HepG2 (cell line): ENCODE results near the gene KCNJ2. TPM values are rescaled to one million over a fixed set of nuclear protein-coding genes. Genes with fewer than 3 reads are reported as not detected.

Experiments used
- EED ChIP-seq: sonication (generic); formaldehyde crosslinking; IDR thresholded peaks from 2 replicates; pipeline ENCODE4 v1.5.0; 2020; ENCODE audit warnings: mild to moderate bottlenecking, missing genetic modification reagents
- FOXM1 ChIP-seq: sonication (generic); formaldehyde crosslinking; IDR thresholded peaks from 2 replicates; pipeline ENCODE4 v1.5.0; 2020; ENCODE audit warnings: missing genetic modification reagents
- NR3C1 ChIP-seq: sonication (generic); formaldehyde crosslinking; IDR thresholded peaks from 2 replicates; pipeline ENCODE4 v1.4.0; 2020; ENCODE audit warnings: missing genetic modification reagents
- SIX4 ChIP-seq: sonication (generic); formaldehyde crosslinking; IDR thresholded peaks from 2 replicates; pipeline ENCODE4 v1.4.0; 2020; ENCODE audit warnings: missing genetic modification reagents
- SMC3 ChIP-seq: IDR thresholded peaks from 2 replicates; pipeline ENCODE4 v1.6.1; 2011; ENCODE audit warnings: low read length, improper control_type of control experiment
- ZNF180 ChIP-seq: sonication (generic); formaldehyde crosslinking; IDR thresholded peaks from 2 replicates; pipeline ENCODE4 v1.4.0; 2020; ENCODE audit warnings: low read depth, missing genetic modification reagents, borderline replicate concordance
- ZNF225 ChIP-seq: sonication (generic); formaldehyde crosslinking; IDR thresholded peaks from 2 replicates; pipeline ENCODE4 v1.4.0; 2020; ENCODE audit warnings: mild to moderate bottlenecking, missing genetic modification reagents
- ZNF354B ChIP-seq: sonication (generic); formaldehyde crosslinking; IDR thresholded peaks from 2 replicates; pipeline ENCODE4 v1.8.0; 2022; ENCODE audit warnings: mild to moderate bottlenecking, missing genetic modification reagents
- ZNF775 ChIP-seq: sonication (generic); formaldehyde crosslinking; IDR thresholded peaks from 2 replicates; pipeline ENCODE4 v1.4.0; 2020; ENCODE audit warnings: missing genetic modification reagents, mild to moderate bottlenecking, moderate library complexity, borderline replicate concordance
- ZNF878 ChIP-seq: sonication (generic); formaldehyde crosslinking; IDR thresholded peaks from 2 replicates; pipeline ENCODE4 v1.8.1; 2023; ENCODE audit warnings: mild to moderate bottlenecking, missing genetic modification reagents, moderate library complexity
- polyA plus RNA-seq, 8 experiments: library from polyadenylated mRNA; depleted of rRNA in 3 of 8; stranded (reverse) in 7 of 8; unstranded in 1 of 8; fragments of >200 nt; fragmentation: Illumina TruSeq in 4 of 8; extraction: Trizol in 4 of 8; gene quantifications; 2 replicates each; pipeline versions ENCODE4 v1.2.1 to v1.2.3, GENCODE V29; 2011 to 2016; ENCODE audit warnings: low read depth in 4 of 8, missing spikeins in 1 of 8, mixed read lengths in 1 of 8; ENCODE audit not compliant: insufficient read depth in 1 of 8
- total RNA-seq, 5 experiments: library from RNA; depleted of rRNA; stranded (reverse); fragments of >200 nt; fragmentation: Illumina TruSeq; extraction: Trizol; gene quantifications; 2 replicates each; pipeline ENCODE4 v1.2.3, GENCODE V29; 2016; ENCODE audit warnings: low read depth in 1 of 5
- TF ChIP-seq, protein P1 (sequence below): sonication (generic); formaldehyde crosslinking; IDR thresholded peaks from 2 replicates; pipeline ENCODE4 v1.5.1; 2020; ENCODE audit warnings: mild to moderate bottlenecking, missing genetic modification reagents
- TF ChIP-seq, protein P2 (sequence below): sonication (generic); formaldehyde crosslinking; IDR thresholded peaks from 2 replicates; pipeline ENCODE4 v1.4.0; 2020; ENCODE audit warnings: missing genetic modification reagents, borderline replicate concordance
- TF ChIP-seq, protein P3 (sequence below): sonication (generic); formaldehyde crosslinking; IDR thresholded peaks from 2 replicates; pipeline ENCODE4 v1.4.0; 2020; ENCODE audit warnings: missing genetic modification reagents
- TF ChIP-seq, protein P4 (sequence below): sonication (generic); formaldehyde crosslinking; IDR thresholded peaks from 2 replicates; pipeline ENCODE4 v1.4.0; 2020; ENCODE audit warnings: missing genetic modification reagents
- TF ChIP-seq, protein P5 (sequence below): sonication (generic); formaldehyde crosslinking; IDR thresholded peaks from 2 replicates; pipeline ENCODE4 v1.8.1; 2023; ENCODE audit warnings: mild to moderate bottlenecking, missing genetic modification reagents, borderline replicate concordance

KCNJ2 gene
- total and polyA plus RNA-seq, 2 of the 13 experiments (the other 11 are each of a cell fraction or from before 2014, with no cell fraction given) = not detected

DNA sequence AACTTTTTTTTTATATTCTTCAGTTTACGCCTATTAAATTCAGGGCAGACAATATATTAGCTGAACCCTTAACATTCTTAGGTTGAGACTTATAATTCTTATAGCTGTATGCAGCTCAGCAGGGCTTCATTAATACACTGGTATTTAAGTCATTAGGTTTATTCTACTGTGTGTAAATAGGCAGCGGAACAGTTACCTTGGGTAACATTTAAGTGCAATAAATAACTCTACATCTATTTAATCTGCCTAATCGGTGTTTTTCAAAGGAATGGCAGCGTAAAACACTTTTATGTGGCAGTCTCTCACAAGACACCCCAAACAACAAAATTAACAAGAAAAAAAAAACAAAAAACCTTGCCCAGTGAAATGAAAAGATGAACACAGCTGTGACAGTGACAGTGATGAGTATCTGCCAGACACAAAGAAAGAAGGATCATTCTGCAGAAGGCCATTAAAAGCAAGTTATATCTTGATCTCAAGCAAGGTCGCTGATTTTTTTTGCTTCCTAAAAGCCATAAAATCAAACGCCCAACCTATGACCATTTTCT lies 32.6 kb downstream of the KCNJ2 start (continued):
- TF ChIP-seq, protein P1, sequence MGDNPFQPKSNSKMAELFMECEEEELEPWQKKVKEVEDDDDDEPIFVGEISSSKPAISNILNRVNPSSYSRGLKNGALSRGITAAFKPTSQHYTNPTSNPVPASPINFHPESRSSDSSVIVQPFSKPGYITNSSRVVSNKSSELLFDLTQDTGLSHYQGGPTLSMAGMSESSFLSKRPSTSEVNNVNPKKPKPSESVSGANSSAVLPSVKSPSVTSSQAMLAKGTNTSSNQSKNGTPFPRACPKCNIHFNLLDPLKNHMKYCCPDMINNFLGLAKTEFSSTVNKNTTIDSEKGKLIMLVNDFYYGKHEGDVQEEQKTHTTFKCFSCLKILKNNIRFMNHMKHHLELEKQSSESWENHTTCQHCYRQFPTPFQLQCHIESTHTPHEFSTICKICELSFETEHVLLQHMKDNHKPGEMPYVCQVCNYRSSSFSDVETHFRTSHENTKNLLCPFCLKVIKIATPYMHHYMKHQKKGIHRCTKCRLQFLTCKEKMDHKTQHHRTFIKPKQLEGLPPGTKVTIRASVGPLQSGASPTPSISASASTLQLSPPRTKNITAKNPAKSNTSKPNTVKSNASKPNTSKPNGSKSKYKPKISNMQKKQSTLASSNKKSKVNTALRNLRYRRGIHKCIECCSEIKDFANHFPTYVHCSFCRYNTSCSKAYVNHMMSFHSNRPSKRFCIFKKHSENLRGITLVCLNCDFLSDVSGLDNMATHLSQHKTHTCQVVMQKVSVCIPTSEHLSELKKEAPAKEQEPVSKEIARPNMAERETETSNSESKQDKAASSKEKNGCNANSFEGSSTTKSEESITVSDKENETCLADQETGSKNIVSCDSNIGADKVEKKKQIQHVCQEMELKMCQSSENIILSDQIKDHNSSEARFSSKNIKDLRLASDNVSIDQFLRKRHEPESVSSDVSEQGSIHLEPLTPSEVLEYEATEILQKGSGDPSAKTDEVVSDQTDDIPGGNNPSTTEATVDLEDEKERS (CRISPR knock-in tag) = no peak
- TF ChIP-seq SMC3 = no peak
- no peak for TF ChIP-seq ZNF225 (CRISPR knock-in tag)
- TF ChIP-seq ZNF180 (CRISPR knock-in tag) = no peak
- no peak for TF ChIP-seq ZNF354B (CRISPR knock-in tag)
- TF ChIP-seq, protein P2, sequence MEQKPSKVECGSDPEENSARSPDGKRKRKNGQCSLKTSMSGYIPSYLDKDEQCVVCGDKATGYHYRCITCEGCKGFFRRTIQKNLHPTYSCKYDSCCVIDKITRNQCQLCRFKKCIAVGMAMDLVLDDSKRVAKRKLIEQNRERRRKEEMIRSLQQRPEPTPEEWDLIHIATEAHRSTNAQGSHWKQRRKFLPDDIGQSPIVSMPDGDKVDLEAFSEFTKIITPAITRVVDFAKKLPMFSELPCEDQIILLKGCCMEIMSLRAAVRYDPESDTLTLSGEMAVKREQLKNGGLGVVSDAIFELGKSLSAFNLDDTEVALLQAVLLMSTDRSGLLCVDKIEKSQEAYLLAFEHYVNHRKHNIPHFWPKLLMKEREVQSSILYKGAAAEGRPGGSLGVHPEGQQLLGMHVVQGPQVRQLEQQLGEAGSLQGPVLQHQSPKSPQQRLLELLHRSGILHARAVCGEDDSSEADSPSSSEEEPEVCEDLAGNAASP (CRISPR knock-in tag) = no peak
- TF ChIP-seq, protein P3, sequence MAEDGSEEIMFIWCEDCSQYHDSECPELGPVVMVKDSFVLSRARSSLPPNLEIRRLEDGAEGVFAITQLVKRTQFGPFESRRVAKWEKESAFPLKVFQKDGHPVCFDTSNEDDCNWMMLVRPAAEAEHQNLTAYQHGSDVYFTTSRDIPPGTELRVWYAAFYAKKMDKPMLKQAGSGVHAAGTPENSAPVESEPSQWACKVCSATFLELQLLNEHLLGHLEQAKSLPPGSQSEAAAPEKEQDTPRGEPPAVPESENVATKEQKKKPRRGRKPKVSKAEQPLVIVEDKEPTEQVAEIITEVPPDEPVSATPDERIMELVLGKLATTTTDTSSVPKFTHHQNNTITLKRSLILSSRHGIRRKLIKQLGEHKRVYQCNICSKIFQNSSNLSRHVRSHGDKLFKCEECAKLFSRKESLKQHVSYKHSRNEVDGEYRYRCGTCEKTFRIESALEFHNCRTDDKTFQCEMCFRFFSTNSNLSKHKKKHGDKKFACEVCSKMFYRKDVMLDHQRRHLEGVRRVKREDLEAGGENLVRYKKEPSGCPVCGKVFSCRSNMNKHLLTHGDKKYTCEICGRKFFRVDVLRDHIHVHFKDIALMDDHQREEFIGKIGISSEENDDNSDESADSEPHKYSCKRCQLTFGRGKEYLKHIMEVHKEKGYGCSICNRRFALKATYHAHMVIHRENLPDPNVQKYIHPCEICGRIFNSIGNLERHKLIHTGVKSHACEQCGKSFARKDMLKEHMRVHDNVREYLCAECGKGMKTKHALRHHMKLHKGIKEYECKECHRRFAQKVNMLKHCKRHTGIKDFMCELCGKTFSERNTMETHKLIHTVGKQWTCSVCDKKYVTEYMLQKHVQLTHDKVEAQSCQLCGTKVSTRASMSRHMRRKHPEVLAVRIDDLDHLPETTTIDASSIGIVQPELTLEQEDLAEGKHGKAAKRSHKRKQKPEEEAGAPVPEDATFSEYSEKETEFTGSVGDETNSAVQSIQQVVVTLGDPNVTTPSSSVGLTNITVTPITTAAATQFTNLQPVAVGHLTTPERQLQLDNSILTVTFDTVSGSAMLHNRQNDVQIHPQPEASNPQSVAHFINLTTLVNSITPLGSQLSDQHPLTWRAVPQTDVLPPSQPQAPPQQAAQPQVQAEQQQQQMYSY (CRISPR knock-in tag) = no peak
- no peak for TF ChIP-seq ZNF775
- TF ChIP-seq ZNF878 (CRISPR knock-in tag) = no peak
- no peak for TF ChIP-seq SIX4 (CRISPR knock-in tag)
- no peak for TF ChIP-seq EED (CRISPR knock-in tag)
- TF ChIP-seq, protein P4, sequence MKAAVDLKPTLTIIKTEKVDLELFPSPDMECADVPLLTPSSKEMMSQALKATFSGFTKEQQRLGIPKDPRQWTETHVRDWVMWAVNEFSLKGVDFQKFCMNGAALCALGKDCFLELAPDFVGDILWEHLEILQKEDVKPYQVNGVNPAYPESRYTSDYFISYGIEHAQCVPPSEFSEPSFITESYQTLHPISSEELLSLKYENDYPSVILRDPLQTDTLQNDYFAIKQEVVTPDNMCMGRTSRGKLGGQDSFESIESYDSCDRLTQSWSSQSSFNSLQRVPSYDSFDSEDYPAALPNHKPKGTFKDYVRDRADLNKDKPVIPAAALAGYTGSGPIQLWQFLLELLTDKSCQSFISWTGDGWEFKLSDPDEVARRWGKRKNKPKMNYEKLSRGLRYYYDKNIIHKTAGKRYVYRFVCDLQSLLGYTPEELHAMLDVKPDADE (CRISPR knock-in tag) = no peak
- TF ChIP-seq, protein P5, sequence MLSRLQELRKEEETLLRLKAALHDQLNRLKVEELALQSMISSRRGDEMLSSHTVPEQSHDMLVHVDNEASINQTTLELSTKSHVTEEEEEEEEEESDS (CRISPR knock-in tag) = no peak
- no peak for TF ChIP-seq NR3C1 (CRISPR knock-in tag)
- no peak for TF ChIP-seq FOXM1 (CRISPR knock-in tag)
- TF ChIP-seq, all 625 proteins: peak for 0
